EH (cell line): ENCODE results near the gene CD82.

Experiments
- DNase-seq: peaks from one replicate; pipeline ENCODE4 v3.0.0-alpha.2; 2015; ENCODE audit warnings: low read depth

Gene CD82

GRCh38 chr11:44575962-44576361, 10.5 kb downstream of the CD82 start:
- no peak for DNase-seq

- no peak for DNase-seq
Observed at GRCh38 chr11:44576656-44577055, 11.2 kb downstream of the CD82 start.

GRCh38 chr11:44577231-44577830, 11.9 kb downstream of the CD82 start:
- DNase-seq, result no peak

- DNase-seq, result no peak
Observed at GRCh38 chr11:44578279-44578678, 12.8 kb downstream of the CD82 start.

- no peak for DNase-seq
Observed at GRCh38 chr11:44579302-44579761, 13.9 kb downstream of the CD82 start.

- no peak for DNase-seq
Observed at GRCh38 chr11:44580701-44581100, 15.2 kb downstream of the CD82 start.

- no peak for DNase-seq
Observed at GRCh38 chr11:44581246-44581645, 15.8 kb downstream of the CD82 start.

- DNase-seq, result no peak
Observed at GRCh38 chr11:44582641-44583352, 17.3 kb downstream of the CD82 start.

GRCh38 chr11:44583353-44583669, 17.8 kb downstream of the CD82 start:
- DNase-seq, result no peak

- DNase-seq, result no peak
Observed at GRCh38 chr11:44585421-44585820, 20.0 kb downstream of the CD82 start.

- peak; percentile 91 for DNase-seq
Observed at GRCh38 chr11:44589301-44589700, 23.8 kb downstream of the CD82 start.

- DNase-seq, result peak; percentile 23
Observed at GRCh38 chr11:44590769-44591168, 25.3 kb downstream of the CD82 start.

GRCh38 chr11:44591557-44591956, 26.1 kb downstream of the CD82 start:
- DNase-seq, result no peak

GRCh38 chr11:44592125-44592940, 26.9 kb downstream of the CD82 start:
- peak; percentile 13 for DNase-seq

GRCh38 chr11:44593251-44593650, 27.8 kb downstream of the CD82 start:
- no peak for DNase-seq

GRCh38 chr11:44595006-44595405, 29.5 kb downstream of the CD82 start:
- no peak for DNase-seq

- no peak for DNase-seq
Observed at GRCh38 chr11:44595964-44596381, 30.5 kb downstream of the CD82 start.

- DNase-seq, result no peak
Observed at GRCh38 chr11:44596525-44597276, 31.2 kb downstream of the CD82 start.

GRCh38 chr11:44597358-44598012, 32.0 kb downstream of the CD82 start:
- DNase-seq, result no peak

- DNase-seq, result no peak
Observed at GRCh38 chr11:44598831-44599230, 33.4 kb downstream of the CD82 start.

- DNase-seq, result no peak
Observed at GRCh38 chr11:44600261-44600660, 34.8 kb downstream of the CD82 start.
